Daoy (cell line): ENCODE measurements around the gene CLTC. TPM values are rescaled to one million over a fixed set of nuclear protein-coding genes. Genes with fewer than 3 reads are reported as not detected.

Experiments
- DNase-seq: peaks from one replicate; pipeline ENCODE4 v3.0.0-alpha.2; 2015; ENCODE audit warnings: low read depth
- total RNA-seq: library from RNA; depleted of rRNA; stranded (reverse); fragments of >200 nt; shearing (Covaris generic); gene quantifications from 2 replicates; pipeline ENCODE4 v1.2.3, GENCODE V29; 2014

CLTC gene
- total RNA-seq, 1 experiment from 2014 or later, result 228 TPM

- DNase-seq, result no peak
Observed at GRCh38 chr17:59633658-59634359, 14.1 kb downstream of the CLTC start.

GRCh38 chr17:59634632-59635541 lies 15.2 kb downstream of the CLTC start:
- no peak for DNase-seq

- no peak for DNase-seq
Observed at GRCh38 chr17:59637611-59638310, 18.1 kb downstream of the CLTC start.

- DNase-seq, result no peak
Observed at GRCh38 chr17:59638553-59638952, 18.9 kb downstream of the CLTC start.

DNA sequence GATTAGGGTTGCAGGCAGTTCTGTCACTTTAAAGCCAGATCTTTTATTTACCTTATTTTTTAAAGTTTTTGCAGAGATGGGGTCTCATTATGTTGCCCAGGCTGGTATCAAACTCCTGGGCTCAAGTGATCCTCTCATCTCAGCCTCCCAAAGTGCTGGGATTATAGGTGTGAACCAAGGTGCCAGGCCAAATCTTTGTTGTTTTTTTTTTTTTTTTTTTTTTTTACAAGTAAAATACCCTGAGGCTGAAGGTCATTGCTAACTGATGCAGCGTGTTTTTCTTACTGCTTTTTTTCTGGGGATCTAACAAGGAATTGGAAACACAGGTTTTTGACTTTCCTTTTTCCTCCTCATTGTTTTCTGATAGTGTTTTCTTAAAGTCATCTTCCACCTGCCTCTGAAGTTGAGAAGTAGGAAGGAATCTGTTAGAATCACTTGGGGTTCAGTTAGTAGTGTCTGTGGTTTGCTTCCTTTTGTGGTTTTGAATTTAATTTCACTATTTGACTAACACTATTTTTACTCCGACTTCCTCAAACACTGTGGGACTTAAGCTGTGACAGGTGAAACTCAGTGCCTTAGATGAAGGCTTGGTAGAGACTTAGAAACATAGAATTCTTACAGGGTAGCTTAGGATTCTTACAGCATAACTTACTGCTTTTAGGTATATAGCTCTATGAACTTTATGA lies 22.2 kb downstream of the CLTC start:
- no peak for DNase-seq

GRCh38 chr17:59642565-59642964 lies 22.9 kb downstream of the CLTC start:
- DNase-seq, result no peak

DNA sequence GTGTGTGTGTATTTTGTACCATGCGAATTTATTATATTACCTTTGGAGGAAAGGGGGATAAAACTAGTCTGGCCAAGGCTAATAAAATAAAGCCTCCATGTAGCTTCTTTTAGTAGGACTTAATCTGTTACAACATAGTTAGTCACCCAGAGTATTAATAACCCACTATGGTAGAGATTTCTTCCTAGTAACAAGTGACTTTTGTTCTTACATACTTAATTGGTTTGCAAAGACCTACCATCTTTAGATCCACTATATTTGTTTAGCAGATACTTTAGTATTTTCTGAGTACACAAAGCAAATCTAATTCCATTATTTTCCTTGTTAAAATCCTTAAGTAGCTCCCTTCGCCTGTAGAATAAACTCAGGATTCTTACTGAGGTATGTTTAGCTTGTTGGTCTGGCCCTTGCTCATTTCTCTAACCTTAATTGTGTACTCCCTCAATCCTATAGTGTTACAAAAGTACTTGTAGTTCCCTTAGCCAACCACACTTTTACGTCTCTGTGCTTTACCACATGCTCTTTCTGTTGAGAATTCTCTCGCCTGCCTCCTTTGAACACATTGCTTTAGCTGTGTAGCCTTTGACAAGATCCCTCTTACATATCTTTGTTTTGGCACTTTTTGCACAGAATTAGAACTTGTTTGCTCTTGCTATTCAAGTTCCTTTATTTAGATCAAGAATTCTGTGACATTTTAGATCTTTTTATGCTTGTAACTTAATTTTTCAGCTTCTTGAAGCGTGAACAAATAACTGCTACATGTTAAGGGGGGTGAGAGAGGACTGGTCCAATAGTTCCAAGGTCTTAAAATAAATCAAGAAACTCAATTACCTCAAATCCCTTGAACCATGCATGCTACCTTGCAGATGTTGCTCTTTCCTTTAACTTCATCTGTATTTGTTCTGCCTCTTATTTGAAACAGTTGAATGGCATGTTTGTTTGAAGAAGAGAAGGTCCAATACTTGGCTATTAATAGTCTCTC lies 23.8 kb downstream of the CLTC start:
- no peak for DNase-seq

GRCh38 chr17:59647288-59647687 lies 27.6 kb downstream of the CLTC start:
- DNase-seq, result no peak

- no peak for DNase-seq
Observed at GRCh38 chr17:59649886-59650285, 30.2 kb downstream of the CLTC start.

GRCh38 chr17:59650642-59651041 lies 30.9 kb downstream of the CLTC start:
- DNase-seq, result no peak

DNA sequence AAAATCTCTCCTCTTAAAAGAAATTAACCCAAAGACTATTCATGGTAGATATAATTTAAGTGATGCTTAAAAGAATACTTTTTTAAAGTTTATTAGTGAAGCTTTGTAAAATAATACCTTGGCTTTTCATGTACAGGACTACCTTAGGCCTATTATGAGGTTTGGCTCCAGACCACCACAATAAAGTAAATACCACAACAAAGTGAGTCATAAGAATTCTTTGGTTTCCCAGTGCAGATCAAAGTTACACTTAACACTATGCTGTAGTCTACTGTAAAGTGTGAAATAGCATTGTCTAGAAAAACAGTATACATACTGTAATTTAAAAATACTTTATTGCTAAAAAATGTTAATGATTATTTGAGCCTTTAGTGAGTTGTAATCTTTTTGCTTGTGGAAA lies 31.7 kb downstream of the CLTC start:
- DNase-seq, result peak; percentile 8

DNA sequence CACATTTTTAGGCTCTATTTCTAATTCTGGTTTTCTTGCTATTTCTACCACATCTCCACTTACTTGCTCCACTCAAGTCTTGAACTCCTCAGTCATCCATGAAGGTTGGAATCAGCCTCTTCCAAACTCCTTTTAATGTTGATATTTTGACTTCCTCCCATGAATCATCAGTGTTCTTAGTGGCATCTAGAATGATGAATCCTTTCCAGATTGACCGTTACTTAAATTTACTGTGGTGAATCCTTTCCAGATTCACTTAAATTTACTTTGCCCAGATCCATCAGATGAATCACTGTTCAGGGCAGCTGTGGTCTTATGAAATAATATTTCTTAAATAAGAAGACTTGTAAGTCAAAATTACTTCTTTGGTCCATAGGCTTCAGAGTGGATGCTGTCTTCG lies 32.4 kb downstream of the CLTC start:
- DNase-seq, result no peak

GRCh38 chr17:59656624-59657023 lies 36.9 kb downstream of the CLTC start:
- peak; percentile 41 for DNase-seq

DNA sequence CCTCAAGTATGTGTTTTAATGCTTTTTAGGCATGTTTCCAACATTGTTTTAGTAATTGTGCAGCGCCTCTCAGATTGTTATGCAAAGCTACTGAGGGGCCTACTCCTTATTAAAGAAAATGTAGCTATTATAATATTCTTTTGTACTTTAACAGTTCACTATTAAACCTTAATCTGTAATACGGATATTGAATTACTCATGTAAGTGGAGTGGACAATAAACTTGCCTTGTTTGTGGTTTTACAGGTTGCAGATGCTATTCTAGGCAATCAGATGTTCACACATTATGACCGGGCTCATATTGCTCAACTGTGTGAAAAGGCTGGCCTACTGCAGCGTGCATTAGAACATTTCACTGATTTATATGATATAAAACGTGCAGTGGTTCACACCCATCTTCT lies 46.5 kb downstream of the CLTC start:
- DNase-seq, result no peak

DNA sequence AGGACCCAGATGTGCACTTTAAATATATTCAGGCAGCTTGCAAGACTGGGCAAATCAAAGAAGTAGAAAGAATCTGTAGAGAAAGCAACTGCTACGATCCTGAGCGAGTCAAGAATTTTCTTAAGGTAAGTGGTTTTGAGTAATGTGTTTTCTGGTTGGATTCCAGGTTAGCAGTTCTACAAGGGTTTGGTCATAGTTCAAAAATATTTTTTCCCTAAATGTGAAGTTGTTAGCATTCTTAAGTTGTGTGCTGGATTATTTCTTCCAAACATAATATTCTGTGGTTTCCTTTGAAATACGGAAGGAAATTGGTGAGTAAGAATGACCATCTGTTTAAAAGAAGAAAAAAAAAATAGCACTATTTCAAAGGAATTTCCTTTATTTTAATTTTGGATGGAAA lies 49.1 kb downstream of the CLTC start:
- DNase-seq, result peak; percentile 51

GRCh38 chr17:59669411-59669810 lies 49.7 kb downstream of the CLTC start:
- no peak for DNase-seq

- DNase-seq, result no peak
Observed at GRCh38 chr17:59669944-59670343, 50.2 kb downstream of the CLTC start.

DNA sequence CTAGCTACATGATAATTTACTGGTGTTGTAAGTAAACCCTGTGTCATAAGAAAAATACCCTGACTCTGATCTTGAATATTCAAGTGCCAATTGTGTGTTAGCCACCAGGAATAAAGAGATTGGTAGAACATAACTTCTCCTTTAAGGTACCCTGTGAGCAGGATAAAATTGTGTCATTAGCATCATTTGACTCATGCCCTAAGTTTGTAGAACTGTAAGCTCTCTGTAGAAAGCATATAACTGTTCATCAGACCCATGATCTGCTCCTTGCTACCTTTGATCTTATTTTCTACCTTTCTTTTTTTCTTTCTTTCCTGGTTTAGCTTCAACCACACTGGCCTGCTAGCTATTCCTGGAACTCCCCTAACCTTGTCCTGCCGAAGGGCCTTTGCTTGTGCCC lies 51.7 kb downstream of the CLTC start:
- DNase-seq, result no peak

- no peak for DNase-seq
Observed at GRCh38 chr17:59675231-59675630, 55.5 kb downstream of the CLTC start.

GRCh38 chr17:59676716-59677115 lies 57.0 kb downstream of the CLTC start:
- no peak for DNase-seq

DNA sequence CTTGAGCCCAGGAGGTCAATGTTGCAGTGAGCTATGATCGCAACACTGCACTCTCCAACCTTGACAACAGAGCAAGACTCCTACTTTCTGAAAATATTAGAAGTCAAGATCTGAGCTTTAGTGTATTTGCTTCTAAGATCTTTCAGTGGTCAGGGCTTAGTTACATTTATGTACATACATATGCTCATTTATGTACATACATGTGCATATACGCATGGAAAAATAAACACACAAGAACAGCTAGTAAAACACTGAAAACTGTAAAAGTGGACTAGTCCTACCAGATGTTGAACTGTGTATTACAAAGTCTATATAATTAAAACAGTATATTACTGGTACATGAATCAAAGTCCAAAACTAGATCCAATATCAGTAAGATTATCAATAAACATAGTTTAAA lies 59.2 kb downstream of the CLTC start:
- no peak for DNase-seq
